ENCODE results near the gene SMARCAL1. TPM values are rescaled to one million over a fixed set of nuclear protein-coding genes. Genes with fewer than 3 reads are reported as not detected.

The SMARCAL1 gene
- 1 to 10 TPM; 6.3 TPM for total RNA-seq
- polyA plus RNA-seq (2013, experiment 1 of 2) = 18.4 TPM
- polyA plus RNA-seq (2013, experiment 2 of 2) = 23.1 TPM
- 9.6 to 51.2 (median 30.2) reads per million in 172 experiments for total RNA-seq

GRCh38 chr2:216412022-216412999 is at the start of gene SMARCAL1:
SMARCAL1 (plus strand) TSS chr2:216412484; CDS start chr2:216414705, 2,221 bp downstream.
- H3K4me3 ChIP-seq (ENCODE audit: low read length) = peak within 1 kb of the TSS; percentile 79
- ATAC-seq (ENCODE audit: poor library complexity) = peak; percentile 93
- no peak for TF ChIP-seq CTCF (IDR thresholded peaks at IDR 0.05)

GRCh38 chr2:216362730-216363129 is 49.6 kb upstream of the SMARCAL1 start:
- no peak for DNase-seq
- H3K36me3 ChIP-seq (ENCODE audit: insufficient read depth, low read length) = no peaks in the 10 kb centered on the region
- H3K4me3 Mint-ChIP-seq = no peak overlapping the region
- no peaks in the 10 kb centered on the region for H3K9me3 ChIP-seq (ENCODE audit: control insufficient read depth in 1 of 2, insufficient read depth in 1 of 2, low read length in 2 of 2)
- no peak for ATAC-seq (ENCODE audit: poor library complexity)
- no peaks in the 10 kb centered on the region for H3K4me1 ChIP-seq (ENCODE audit: insufficient read depth, low read length)
- no peaks in the 10 kb centered on the region for H3K36me3 Mint-ChIP-seq (ENCODE audit: low read depth)
- H3K27me3 ChIP-seq (ENCODE audit: control insufficient read depth in 1 of 2, insufficient read depth in 2 of 2, low read length in 2 of 2) = no peaks in the 10 kb centered on the region
- intact Hi-C loops (cut with DNase I, micrococcal nuclease) = no loop called here
- H3K4me3 ChIP-seq (ENCODE audit: low read length) = no peak overlapping the region
- H3K27ac Mint-ChIP-seq = no peak overlapping the region
- CTCF ChIA-PET = no interaction called here
- peaks cover 11% of the 10 kb centered on the region for H3K27me3 Mint-ChIP-seq
- no peak overlapping the region for H3K27ac ChIP-seq (ENCODE audit: low read depth in 1 of 2, low read length in 2 of 2)
- H3K9me3 Mint-ChIP-seq = no peaks in the 10 kb centered on the region
- H3K4me1 Mint-ChIP-seq (ENCODE audit: low read depth) = peaks cover 4% of the 10 kb centered on the region
- POLR2A ChIA-PET = no interaction called here
- TF ChIP-seq CTCF (IDR thresholded peaks at IDR 0.05) = no peak

More at GRCh38 chr2:216412022-216412999, at the start of gene SMARCAL1:
- H3K27ac ChIP-seq (ENCODE audit: low read depth in 1 of 2, low read length in 2 of 2) = peak within 1 kb of the TSS; percentile 70 to 86
- Mint-ChIP-seq H3K27ac (peak within 1 kb of the TSS; percentile 95), H3K4me1 (ENCODE audit: low read depth) (peaks cover 24% of the 10 kb centered on the region), H3K27me3 (no peaks in the 10 kb centered on the region), H3K4me3 (peak within 1 kb of the TSS; percentile 99), H3K9me3 (no peaks in the 10 kb centered on the region), H3K36me3 (ENCODE audit: low read depth) (peaks cover 42% of the 10 kb centered on the region)
- H3K27me3 ChIP-seq (ENCODE audit: control insufficient read depth in 1 of 2, insufficient read depth in 2 of 2, low read length in 2 of 2) = no peaks in the 10 kb centered on the region
- intact Hi-C loops (cut with DNase I, micrococcal nuclease) = loop anchor here (1.0 to 5.0 kb wide), 5 partner anchors 60 to 1100 kb away; partner anchors contain the start of genes ATIC (in 1 of the 2) and RPL37A (in 1 of the 2)
- H3K36me3 ChIP-seq (ENCODE audit: insufficient read depth, low read length) = peaks cover 26% of the 10 kb centered on the region
- CTCF ChIA-PET = interaction anchor here (0.7 to 1.2 kb wide), 2 partner anchors 106 to 298 kb away, joined by 3 to 4 read pairs; no protein-coding TSS in a partner anchor
- peaks cover 13% of the 10 kb centered on the region for H3K4me1 ChIP-seq (ENCODE audit: insufficient read depth, low read length)
- DNase-seq = peak; percentile 95 to 99 (median 98)
- POLR2A ChIA-PET = interaction anchor here (0.6 to 2.1 kb wide), 6 partner anchors 8 to 303 kb away, joined by 3 to 14 read pairs (median 4); partner anchors contain the start of genes MARCHF4, RPL37A and XRCC5
- H3K9me3 ChIP-seq (ENCODE audit: control insufficient read depth in 1 of 2, insufficient read depth in 1 of 2, low read length in 2 of 2) = no peaks in the 10 kb centered on the region

GRCh38 chr2:216363221-216363620 is 49.1 kb upstream of the SMARCAL1 start:
- no peak for TF ChIP-seq CTCF (IDR thresholded peaks at IDR 0.05)
- no peak overlapping the region for H3K4me3 Mint-ChIP-seq
- Histone ChIP-seq H3K27ac (ENCODE audit: low read depth in 1 of 2, low read length in 2 of 2) (no peak overlapping the region), H3K27me3 (ENCODE audit: control insufficient read depth in 1 of 2, insufficient read depth in 2 of 2, low read length in 2 of 2) (no peaks in the 10 kb centered on the region), H3K9me3 (ENCODE audit: control insufficient read depth in 1 of 2, insufficient read depth in 1 of 2, low read length in 2 of 2) (no peaks in the 10 kb centered on the region), H3K4me1 (ENCODE audit: insufficient read depth, low read length) (no peaks in the 10 kb centered on the region), H3K36me3 (ENCODE audit: insufficient read depth, low read length) (no peaks in the 10 kb centered on the region), H3K4me3 (ENCODE audit: low read length) (no peak overlapping the region)
- H3K36me3 Mint-ChIP-seq (ENCODE audit: low read depth) = no peaks in the 10 kb centered on the region
- H3K27ac Mint-ChIP-seq = no peak overlapping the region
- H3K9me3 Mint-ChIP-seq = no peaks in the 10 kb centered on the region
- ChIA-PET CTCF (no interaction called here), POLR2A (no interaction called here)
- peaks cover 14% of the 10 kb centered on the region for H3K27me3 Mint-ChIP-seq
- DNase-seq = no peak
- peaks cover 4% of the 10 kb centered on the region for H3K4me1 Mint-ChIP-seq (ENCODE audit: low read depth)
- intact Hi-C loops (cut with DNase I, micrococcal nuclease) = no loop called here
- ATAC-seq (ENCODE audit: poor library complexity) = no peak
